Fibroblast of skin of right quadriceps (primary cell): ENCODE results near the gene TOB1.
"Not testable (repeated sequence)": the region's sequence is repeated elsewhere in the genome, so short reads cannot be mapped to it uniquely, and the experiment has no call there.

Experiments used
- DNase-seq: peaks from one replicate; pipeline ENCODE4 v3.0.0-alpha.2; 2013

TOB1 gene

DNA sequence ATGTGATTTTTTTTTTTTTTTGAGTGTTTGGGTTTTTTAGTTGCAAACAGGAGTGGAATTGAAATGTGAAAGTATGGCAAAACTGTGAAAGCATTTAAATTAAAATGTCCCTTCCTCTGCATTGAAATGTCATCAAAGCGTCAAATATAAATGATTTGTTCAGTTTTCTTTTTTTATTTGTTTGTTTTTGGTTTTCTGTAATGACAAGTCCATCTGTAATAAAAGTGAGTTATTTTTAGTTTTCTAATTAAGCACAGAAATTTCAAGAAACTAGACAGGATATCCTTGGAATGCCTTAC is 1.9 kb upstream of the TOB1 start:
- no peak for DNase-seq

DNA sequence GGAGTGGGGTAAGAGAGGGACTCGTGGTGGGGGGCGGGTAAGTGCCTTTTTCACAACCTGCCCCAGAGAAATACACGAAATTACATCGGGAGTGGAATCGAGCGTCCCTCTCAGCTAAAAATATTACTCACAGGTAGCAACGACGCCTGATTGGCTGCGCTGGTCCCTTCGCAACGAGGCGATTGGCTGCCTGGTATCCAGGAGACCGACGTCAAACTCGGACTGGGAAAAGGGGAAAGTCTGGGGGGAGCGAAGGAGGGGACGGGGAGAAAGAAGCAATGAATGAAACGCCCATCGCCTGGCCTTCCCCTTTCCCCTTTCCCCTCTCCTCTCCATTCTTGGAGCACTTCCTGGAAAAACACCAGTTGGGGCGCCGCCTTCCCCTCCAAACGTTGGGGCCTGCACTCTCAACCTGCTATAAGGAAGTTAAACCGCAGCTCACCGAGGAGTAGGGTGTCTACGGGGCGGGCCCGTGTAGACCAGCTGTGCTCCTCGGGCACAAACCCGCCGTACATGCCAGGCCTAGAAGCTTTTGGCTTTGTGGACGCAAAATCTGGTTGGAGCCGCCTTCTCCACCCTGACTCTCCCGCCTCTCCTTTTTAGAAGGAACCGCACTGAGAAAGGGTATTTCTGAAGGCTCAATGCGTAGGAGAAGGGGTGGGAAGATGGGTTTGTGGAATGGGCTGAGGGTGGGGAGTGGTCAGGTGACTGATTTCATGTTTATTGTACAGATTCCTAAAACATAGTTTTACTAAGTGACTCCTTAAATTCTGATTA is 1.4 kb upstream of the TOB1 start:
- DNase-seq, result peak; percentile 85

DNA sequence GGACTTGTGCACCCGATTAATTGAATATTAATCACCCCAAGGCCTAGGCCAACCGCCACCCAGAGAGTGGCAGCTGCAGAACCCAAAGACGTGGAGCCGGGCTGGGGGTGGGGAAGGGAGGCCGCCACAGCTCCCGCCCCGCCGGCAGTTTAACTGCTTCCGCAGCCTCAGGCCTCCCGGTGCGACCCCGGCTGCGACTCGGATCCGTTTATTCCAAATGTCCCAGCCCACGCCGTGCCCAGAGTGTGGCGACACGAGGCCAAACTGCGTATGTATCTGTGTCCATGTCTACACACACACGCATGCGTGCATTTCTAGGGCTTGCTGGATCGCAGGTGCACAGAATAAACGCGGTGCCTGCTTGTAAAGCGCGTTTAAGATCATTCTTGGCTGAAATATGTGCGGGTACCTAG is 802 bp upstream of the TOB1 start:
- no peak for DNase-seq

DNA sequence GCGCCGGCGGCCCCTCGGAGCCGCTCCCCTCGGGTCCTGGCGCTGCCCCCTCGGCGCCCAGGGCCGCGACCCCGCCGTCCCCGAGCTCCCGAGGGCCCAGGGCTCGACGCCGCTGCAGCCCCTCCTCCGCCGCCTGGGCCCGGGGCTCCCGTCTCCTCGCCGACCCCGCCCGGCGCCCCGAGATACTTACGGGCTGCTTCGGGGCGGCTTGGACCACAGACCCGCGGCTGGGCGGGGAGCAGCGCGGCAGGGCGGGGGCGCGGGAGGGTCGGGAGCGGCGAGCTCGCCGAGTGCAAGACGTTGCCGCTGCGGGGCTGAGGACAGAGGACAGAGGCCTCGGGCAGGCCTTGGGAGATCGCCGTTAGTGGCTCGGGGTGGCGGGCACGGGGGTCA is 290 bp downstream of the TOB1 start:
- no peak for DNase-seq

DNA sequence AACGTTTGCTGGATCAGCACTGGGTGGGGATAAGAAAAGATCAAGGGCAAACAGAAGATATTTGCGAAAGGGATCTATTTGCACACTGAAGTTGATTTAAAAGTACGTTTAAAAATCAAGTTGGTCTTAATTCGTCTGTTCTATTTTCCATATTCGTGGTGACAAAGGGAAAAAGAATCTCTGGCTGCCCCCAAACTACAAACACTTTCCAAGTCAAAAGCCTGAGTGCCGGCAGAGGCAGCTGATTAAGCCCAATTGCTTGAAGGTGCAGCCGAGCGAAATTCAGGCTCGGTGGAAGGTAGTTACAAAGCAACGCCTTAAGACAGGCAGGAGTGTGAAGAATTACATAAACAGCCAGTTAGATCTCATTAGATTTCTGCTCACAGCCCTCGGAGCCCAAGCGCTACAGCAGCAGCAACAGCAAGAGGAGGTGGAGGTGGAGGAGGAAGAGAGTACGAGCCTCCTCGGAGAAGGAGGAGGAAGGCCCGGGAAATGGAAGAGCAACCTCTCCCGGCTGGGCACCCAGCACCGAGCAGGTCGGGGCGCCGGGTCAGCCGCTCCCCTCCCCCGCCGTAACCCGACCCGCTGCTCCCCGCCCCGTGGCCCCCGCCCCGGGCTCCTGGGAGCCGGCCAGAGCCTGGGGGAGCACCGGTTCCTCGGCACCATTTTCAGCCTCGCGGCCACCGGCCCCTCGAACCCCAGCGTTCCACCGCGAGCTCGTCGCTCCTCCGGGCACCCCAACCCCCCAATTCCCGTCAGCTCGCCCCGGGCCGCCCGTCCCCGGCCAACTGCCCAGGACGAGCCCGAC is 890 bp downstream of the TOB1 start:
- peak; percentile 44 for DNase-seq

DNA sequence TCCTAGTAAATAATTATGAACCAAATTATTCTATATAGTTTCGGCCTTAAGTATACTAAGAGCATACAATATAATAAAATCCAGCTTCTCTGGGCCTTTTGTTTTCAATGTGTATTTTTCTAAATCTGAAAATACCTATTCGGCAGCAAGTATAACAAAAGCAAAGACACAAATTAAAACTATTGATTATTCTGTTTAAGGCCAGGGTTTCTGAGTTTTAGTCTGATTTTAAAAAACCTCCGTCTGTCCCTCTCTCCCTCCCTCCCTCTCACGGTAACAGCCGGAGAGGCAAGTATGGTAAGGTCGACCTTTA is 1.5 kb downstream of the TOB1 start:
- no peak for DNase-seq

DNA sequence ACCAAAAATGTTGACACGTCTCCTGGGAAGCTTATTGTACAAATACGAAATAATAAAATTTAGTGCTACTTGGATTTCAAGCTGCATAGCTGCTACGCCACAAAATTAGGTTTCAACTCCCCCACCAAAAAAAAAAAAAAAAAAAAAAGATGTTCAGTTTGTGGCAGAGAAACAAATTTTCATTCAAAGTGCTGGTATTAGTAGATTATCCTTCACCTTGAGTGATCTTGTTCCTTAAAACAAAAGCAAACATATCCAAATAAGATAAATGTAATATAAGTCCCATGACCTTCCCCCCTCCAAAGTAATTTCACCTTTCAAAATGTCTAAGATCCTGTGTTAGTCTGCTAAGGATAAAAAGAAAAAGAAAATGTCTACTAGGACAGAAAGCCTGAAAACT is 2.2 kb downstream of the TOB1 start:
- DNase-seq, result no peak

DNA sequence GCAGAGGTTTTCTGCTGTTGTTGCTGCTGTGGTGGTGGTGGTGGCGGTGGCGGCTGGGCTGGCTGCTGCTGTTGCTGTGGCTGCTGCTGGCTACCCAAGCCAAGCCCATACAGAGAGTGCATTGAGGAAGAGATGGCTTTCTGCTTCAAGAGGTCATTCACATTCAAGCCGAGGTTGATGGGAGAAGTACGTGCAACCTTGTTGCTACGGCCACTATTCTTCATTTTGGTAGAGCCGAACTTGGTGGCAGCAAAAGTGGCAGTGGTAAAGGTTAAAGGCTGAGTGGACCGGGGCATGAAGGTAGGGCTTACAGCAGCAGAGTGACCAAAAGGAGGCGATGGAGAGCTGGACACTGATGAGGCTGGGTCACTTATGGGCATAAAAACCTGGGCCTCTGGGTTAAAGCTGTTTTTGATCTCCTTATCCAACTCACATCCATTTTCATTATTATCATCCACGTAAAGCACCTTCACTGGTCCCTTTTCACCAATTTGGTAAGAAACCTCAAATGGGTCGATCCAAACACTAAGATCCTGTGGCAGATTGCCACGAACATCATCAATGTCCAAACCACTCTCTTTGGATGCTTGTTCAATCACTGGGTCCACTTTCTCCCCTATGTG is 2.8 kb downstream of the TOB1 start:
- DNase-seq, result no peak

DNA sequence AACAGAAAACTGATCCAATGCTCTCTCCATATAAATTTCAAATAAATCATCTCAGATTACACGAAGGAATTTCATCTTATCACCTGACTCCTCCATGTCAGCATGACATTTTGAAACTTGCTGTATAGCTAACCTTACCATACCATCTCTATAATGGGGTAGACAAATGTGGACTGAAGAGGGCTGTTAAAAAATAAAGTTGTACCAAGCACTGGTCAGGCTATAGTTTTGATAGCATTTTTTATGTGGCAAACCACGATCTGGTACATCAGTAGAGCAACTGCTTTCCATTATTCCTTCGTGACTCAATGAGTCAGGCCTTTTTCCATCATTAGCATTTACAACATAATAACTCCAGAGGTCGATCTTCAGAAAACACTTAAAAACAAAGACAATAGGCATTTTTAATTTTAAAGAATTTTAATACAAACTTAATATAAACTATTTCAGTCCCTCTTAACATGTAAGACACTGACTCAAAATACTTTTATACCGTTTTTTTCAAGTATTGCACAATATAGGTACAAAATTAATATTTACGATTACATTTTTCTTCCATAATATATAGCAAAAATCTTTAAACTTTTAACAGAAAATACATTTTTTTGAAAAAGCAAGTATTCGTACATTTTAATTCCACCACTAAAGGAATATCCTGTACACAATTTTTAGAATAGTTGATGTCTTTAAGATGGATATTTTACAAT is 4.2 kb downstream of the TOB1 start:
- no peak for DNase-seq

DNA sequence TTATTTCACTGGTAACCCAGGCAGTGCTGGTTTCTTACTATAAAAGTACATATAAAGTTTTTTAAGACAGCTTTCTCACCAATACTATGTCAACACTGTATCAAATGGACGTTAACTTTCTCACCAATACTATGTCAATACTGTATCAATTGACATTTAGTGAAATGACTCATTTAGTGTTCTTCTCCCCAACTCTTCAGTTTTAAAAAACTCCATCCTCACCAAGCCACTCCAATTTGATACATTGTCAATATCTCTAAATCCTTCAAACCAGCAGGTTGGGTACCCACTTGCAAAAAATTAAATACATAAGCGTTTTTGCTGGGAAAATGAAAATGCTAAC is 4.8 kb downstream of the TOB1 start:
- DNase-seq, result no peak

DNA sequence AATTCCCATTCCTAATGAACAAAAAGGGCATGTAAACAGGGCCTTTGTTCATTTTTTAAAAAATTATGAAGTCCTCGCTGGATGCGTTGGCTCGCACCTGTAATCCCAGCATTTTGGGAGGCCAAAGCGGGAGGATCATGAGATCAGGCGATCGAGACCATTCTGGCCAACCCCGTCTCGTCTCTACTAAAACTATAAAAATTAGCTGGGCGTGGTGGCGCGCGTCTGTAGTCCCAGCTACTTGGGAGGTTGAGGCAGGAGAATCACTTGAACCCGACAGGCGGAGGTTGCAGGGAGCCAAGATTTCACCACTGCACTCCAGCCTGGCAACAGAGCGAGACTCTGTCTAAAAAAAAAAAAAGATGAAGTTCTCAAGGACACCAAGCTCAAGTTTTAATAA is 6.4 kb downstream of the TOB1 start:
- DNase-seq, result not testable (repeated sequence)

DNA sequence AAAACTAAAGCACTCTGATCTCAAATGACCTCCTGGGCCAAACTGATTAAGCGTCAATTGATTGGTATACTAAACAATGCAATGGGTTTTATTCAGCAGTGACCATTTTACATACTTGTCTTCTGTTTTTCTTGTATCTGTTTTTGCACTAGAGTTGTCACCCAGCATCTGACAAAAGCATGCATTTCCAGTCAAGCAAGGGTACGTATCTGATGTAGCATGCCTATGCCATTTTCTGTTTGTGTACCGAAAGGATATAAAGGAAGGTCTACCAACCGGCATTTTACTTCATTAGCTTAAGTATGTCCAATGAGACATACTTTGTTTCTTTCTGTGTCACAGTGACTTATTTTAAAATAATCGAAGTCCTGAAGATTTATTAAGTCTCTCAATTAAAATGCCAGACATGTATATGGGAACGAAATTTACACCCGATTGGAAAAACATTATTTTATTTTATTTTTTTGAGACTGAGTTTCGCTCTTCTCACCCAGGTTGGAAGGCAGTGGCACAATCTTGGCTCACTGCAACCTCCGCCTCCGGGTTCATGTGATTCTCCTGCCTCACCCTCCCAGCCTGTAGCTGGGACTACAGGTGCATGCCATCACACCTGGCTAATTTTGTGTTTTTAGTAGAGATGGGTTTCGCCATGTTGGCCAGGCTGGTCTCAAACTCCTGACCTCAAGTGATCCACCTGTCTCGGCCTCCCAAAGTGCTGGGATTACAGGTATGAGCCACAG is 7.5 kb downstream of the TOB1 start:
- no peak for DNase-seq

DNA sequence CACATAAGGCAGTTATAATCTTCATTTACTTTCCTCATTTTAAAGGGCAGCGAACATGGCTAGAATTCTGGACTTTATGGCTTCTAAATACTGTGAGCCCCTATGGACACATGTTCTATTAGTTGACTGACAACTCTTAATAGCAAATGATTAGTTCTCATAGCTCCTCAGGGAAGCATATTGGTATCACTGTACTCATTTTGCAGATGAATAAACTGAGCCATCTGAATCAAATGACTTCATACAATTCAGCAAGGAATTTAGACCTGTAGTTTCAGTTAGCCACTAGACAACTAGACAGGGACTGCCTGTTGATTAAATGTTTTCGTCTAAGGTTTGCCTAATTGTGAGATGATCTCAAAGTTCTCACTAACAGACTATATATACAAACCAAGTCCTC is 9.7 kb downstream of the TOB1 start:
- DNase-seq, result no peak

DNA sequence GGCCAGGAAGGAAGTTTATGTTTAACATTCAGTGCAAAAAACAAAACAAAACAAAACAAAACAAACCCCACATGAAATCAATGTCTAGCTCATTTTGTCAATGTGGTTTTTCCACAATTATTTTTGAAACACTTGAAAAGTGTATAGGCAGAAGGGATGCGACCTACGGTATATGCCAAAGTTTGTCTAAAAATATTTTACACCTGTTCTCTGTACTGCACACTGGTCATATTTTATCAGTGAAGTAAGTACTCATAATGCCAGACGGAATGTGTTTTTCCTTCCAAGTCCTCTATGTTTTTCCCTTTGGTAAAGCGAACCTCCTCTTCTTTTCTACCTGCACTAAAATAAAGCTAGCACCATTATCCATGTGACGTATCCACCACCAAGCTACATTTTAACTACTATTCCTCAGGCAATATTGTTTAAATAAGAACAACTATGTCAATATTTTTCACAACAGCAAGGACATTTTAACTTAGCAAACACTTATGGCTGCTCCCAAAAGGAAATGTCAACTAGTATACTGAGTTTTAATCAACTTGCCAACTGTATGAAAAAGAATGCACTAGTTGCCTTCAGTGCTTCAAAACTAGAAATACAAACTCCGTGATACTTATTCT is 10.3 kb downstream of the TOB1 start:
- no peak for DNase-seq

DNA sequence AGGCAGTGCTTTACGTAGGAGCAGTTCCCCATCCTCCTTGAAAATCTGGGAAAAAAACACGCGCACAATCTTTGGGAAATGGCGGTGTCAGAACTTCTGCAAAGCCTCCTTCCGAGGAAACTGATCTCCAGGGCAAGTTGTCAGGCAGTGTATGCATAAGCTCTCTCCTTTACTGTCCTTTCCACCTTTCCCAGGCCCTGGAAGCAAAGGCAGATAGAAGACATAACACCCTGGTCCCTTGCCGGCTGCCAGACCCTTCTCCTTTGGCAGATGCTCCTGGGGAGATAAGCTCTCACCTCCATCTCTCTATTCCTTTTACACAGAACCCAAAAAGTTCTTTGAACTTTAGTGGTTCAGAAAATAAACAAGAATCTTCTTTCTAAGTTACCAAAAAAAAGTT is 12.4 kb downstream of the TOB1 start:
- no peak for DNase-seq

DNA sequence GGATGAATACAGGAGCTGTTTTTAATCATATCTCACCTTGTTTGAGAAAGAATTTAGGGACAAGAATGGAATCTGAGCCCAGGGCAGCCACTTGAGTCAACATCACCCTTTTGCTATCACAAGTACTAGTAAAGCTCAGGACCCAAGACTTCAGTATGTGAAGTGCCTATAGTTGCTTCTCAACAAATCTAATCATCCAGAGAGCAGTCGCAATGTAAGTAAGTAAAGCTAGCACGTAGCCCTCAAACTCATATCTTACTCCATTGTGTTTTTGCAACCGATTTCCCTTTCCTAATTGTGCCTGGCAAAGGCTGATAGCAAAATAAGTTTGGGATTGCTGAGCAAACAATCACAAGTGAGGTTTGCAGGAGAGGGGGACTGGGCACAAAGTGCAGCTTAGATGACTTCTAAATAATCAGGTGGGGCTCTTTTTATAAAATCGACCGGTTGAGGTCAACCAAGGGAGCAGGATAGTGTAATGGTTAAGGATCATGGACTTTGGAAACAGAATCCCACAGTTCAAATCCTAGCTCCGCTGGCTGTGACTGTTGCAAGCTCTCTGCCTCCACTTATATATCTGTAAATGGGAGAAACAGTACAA is 13.0 kb downstream of the TOB1 start:
- no peak for DNase-seq

DNA sequence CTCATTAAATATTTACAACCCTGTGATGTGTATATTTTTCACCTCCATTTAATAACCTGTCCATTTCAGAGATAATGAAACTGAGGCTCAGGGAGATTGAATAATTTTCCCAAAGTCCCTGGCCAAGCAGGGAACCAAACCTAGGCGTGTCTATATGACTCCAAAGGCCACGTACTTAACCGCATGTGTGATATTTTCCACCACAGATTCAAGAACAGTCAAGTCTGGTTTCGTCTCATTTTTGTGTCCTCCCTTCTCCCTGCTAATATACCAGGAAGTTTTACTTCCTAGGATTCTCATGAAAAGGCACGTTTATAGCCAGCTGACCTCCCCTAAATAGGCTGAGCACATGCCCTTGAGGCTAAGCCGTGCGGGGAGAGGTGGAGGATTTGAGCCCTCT is 15.5 kb downstream of the TOB1 start:
- DNase-seq, result no peak

DNA sequence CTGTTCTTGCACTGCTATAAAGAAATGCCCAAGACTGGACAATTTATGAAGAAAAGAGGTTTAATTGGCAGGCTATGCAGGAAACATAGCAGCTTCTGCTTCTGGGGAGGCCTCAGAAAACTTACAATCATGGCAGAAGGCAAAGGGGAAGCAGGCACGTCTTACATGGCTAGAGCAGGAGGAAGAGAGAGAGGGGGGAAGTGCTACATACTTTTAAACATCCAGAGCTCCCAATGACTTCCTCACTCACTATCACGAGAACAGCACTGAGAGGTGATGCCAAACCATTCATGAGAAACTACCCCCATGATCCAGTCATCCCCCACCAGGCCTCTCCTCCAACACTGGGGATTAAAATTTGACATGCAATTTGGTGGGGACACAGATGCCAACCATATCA is 17.4 kb downstream of the TOB1 start:
- no peak for DNase-seq

DNA sequence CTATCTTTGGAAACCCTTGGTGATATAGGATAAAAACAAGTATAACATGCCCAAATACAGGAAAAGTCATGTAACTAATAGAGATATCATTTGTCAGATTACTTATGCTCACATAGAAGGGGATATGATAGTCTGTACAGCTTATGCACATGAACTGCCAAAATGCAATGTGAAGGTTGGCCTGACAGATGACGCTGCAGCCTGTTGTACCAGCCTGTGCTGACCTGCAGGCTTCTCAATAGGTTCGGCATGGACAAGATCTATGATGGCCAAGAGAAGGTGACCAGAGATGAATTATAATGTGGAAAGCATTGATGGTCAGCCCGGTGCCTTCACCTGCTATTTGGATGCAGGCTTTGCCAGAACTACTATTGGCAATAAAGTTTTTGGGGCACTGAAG is 18.1 kb downstream of the TOB1 start:
- no peak for DNase-seq

DNA sequence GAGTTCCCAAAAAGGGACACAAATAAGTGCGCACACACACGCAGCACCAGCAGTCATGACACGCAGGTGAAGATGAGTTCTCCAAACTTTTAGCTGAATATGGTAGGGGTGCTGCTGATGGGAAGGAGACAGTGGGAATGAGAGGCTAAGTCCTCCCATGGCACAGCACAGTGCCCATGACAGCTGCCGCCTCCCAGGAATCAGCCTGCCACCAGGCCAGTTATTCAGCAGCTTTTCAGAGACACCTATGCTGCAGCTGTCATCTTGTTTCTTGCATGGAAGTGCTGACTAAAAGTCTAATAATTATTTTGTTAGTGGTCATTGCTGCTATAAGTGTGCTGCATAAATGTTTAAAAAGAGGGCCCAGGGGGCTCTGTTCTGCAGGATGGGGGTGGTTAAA is 18.6 kb downstream of the TOB1 start:
- DNase-seq, result no peak

DNA sequence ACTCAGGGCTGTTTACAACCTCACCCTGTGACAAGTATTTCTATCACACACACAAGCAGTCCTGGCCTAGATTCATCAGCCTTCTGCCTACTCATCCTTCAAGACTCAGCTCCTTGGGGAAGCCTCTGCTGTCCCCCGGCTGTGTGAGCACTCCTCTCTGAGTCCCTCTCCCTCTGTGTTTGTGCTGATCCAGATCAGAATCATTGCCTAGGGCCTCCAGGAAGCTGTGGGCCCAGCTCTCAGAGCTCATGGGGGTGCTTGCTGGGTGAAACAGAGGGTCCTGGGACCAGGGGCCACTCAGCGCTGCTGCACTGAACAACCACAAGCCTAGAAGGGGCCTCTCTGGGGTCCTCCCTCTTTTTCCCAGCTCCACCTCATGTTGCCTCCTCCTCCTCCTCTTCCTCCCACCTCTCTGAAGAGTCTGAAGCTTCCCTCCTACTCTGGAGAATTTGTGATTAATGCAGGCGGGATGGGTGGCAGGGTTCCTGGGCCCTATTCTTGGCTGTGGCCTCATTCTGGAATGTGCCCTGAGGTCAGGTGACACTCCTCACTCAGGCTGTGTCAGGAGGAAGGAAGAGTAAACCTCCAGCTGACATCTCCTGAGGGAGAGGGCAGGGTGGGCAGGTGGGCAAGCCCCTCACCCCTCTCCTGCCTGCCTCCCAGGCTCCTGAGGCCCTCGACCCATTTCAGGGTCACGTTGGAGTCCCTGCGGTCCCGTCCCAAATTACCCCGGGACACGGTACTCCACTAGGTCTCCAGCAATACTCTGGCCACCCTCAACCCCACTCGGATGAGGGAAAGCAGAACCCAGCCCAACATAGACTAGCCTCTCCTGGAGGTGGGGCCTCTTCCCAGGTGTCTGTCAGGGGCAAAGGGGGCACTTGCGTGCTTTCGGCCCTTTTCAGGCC is 20.7 kb downstream of the TOB1 start:
- peak; percentile 44 for DNase-seq
